ENCODE data around the gene ACOT11. TPM values are rescaled to one million over a fixed set of nuclear protein-coding genes. Genes with fewer than 3 reads are reported as not detected.

The ACOT11 gene
- total and polyA plus RNA-seq, 10 of the 15 experiments (the other 5 are each of a cell fraction or from before 2014, with no cell fraction given), result 0.04 to 0.85 (median 0.39) TPM; not detected in 1

- Histone ChIP-seq H3K4me1 (ENCODE audit: control insufficient read depth, insufficient read depth, low read length) (no peaks in the 10 kb centered on the region), H3K9ac (ENCODE audit: control insufficient read depth, insufficient read depth, low read length) (no peak overlapping the region), H3K9me3 (replicated peaks; ENCODE audit: control insufficient read depth, insufficient read depth, low read length) (no peaks in the 10 kb centered on the region), H3K27me3 (replicated peaks in 1 of 2; ENCODE audit: control insufficient read depth in 2 of 2, insufficient read depth in 2 of 2, low read length in 1 of 2) (no peaks in the 10 kb centered on the region), H3K27ac (ENCODE audit: control insufficient read depth, insufficient read depth) (no peak overlapping the region), H3K36me3 (ENCODE audit: control insufficient read depth in 2 of 2, insufficient read depth in 2 of 2, low read length in 1 of 2) (no peaks in the 10 kb centered on the region), H3K79me2 (ENCODE audit: control insufficient read depth, insufficient read depth, low read length) (no peaks in the 10 kb centered on the region), H2AFZ (ENCODE audit: control insufficient read depth, low read depth, low read length) (no peak overlapping the region), H3K4me2 (ENCODE audit: control insufficient read depth, insufficient read depth) (no peak overlapping the region), H3K4me3 (no peak overlapping the region), H4K20me1 (ENCODE audit: control insufficient read depth, insufficient read depth) (no peaks in the 10 kb centered on the region)
- intact Hi-C loops (cut with micrococcal nuclease; ENCODE audit: unreplicated experiment) (no loop called here), in situ Hi-C loops (cut with MboI) (no loop called here)
- ChIA-PET POLR2A (no interaction called here), RAD21 (ENCODE audit: unreplicated experiment) (no interaction called here), CTCF (no interaction called here), SMC1A (ENCODE audit: uncharacterized antibody, unreplicated experiment) (interaction anchor here (1.5 kb wide), 1 partner anchor 25 kb away, joined by 4 read pairs; no protein-coding TSS in a partner anchor)
- DNase-seq (ENCODE audit: low read depth, low spot score) (no peak), FAIRE-seq (no peak), ATAC-seq (no peak)
- no TSS peak for BruUV-seq (replicated peaks)
- 57% methylated on average over 3 of the region's 3 CpGs for WGBS (ENCODE audit: insufficient coverage, insufficient replicate concordance, low lambda C conversion rate, missing lambda C conversion rate)
- TF ChIP-seq HDAC6 (IDR thresholded peaks at IDR 0.05; ENCODE audit: unreplicated experiment) (no peak), ZBTB40 (IDR thresholded peaks at IDR 0.05; ENCODE audit: borderline replicate concordance) (no peak), MAX (IDR thresholded peaks at IDR 0.05; ENCODE audit: low read depth, low read length) (no peak), RAD51 (IDR thresholded peaks at IDR 0.05) (no peak), EGR1 (IDR thresholded peaks at IDR 0.05; ENCODE audit: borderline replicate concordance in 1 of 2, low read depth in 2 of 2, low read length in 2 of 2) (no peak), POU2F2 (IDR thresholded peaks at IDR 0.05; ENCODE audit: borderline replicate concordance, low read depth, low read length) (no peak), BHLHE40 (IDR thresholded peaks at IDR 0.05; ENCODE audit: borderline replicate concordance in 1 of 2, low read depth in 2 of 2, low read length in 1 of 2) (no peak)
Observed at GRCh38 chr1:54596756-54597155, 48.7 kb downstream of the ACOT11 start.
